ENCODE measurements around the gene PAFAH1B1.

PAFAH1B1 gene

GRCh38 chr17:2730764-2731353 is 137.4 kb downstream of the PAFAH1B1 start:
- H3K9me3 ChIP-seq (ENCODE audit: control insufficient read depth, insufficient read depth, low read length), result no peaks in the 10 kb centered on the region
- H3K27me3 ChIP-seq (ENCODE audit: control insufficient read depth, insufficient read depth, low read length), result no peaks in the 10 kb centered on the region
- H3K4me1 ChIP-seq (ENCODE audit: control insufficient read depth, insufficient read depth, low read length), result no peaks in the 10 kb centered on the region
- H3K27ac ChIP-seq (ENCODE audit: low read depth, low read length), result no peak overlapping the region
- H3K9ac ChIP-seq (ENCODE audit: low read depth, low read length), result no peak overlapping the region
- peaks cover 15% of the 10 kb centered on the region for H3K36me3 ChIP-seq (ENCODE audit: control insufficient read depth, insufficient read depth, low read length)
- no peak overlapping the region for H3K4me3 ChIP-seq (ENCODE audit: low read depth, low read length)

GRCh38 chr17:2731807-2732206 is 138.4 kb downstream of the PAFAH1B1 start:
- Histone ChIP-seq H3K9me3 (ENCODE audit: control insufficient read depth, insufficient read depth, low read length) (no peaks in the 10 kb centered on the region), H3K36me3 (ENCODE audit: control insufficient read depth, insufficient read depth, low read length) (peaks cover 14% of the 10 kb centered on the region), H3K27me3 (ENCODE audit: control insufficient read depth, insufficient read depth, low read length) (no peaks in the 10 kb centered on the region), H3K4me3 (ENCODE audit: low read depth, low read length) (no peak overlapping the region), H3K4me1 (ENCODE audit: control insufficient read depth, insufficient read depth, low read length) (no peaks in the 10 kb centered on the region), H3K9ac (ENCODE audit: low read depth, low read length) (no peak overlapping the region), H3K27ac (ENCODE audit: low read depth, low read length) (no peak overlapping the region)

DNA sequence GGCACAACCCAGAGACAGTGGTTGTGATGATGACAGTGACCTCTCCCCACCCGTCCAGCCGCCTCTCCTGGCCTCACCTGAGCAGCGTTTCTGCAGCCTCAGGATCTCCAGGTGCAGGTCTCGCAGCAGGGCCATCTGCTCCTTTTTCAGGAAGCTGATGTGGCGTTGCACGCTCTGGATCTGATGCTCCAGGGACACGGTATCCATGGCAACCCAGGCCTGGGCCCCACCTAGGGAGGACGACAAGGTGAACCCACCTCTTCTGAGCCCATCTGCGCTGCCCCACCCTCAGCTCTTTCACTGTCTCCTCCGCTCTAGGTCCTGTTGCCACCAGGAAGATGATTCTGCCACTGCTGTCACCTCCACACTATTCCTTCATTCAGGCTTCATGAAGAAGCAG is 141.5 kb downstream of the PAFAH1B1 start:
- Histone ChIP-seq H3K36me3 (ENCODE audit: control insufficient read depth, insufficient read depth, low read length) (peaks cover 6% of the 10 kb centered on the region), H3K4me3 (ENCODE audit: low read depth, low read length) (no peak overlapping the region), H3K27ac (ENCODE audit: low read depth, low read length) (no peak overlapping the region)

More for the DNA sequence above, 141.5 kb downstream of the PAFAH1B1 start:
- Histone ChIP-seq H3K4me1 (ENCODE audit: control insufficient read depth, insufficient read depth, low read length) (no peaks in the 10 kb centered on the region), H3K9ac (ENCODE audit: low read depth, low read length) (no peak overlapping the region), H3K9me3 (ENCODE audit: control insufficient read depth, insufficient read depth, low read length) (no peaks in the 10 kb centered on the region), H3K27me3 (ENCODE audit: control insufficient read depth, insufficient read depth, low read length) (no peaks in the 10 kb centered on the region)
